ENCODE measurements around the gene LIPE. TPM values are rescaled to one million over a fixed set of nuclear protein-coding genes. Genes with fewer than 3 reads are reported as not detected.
A peak's percentile ranks its signal among the peaks of the same experiment; 100 is the strongest.

Gene LIPE
- total and polyA plus RNA-seq, 2 experiments from 2014 or later, result 5.8 to 10.9 TPM

- TF ChIP-seq CTCF (conservative IDR thresholded peaks at IDR 0.05; ENCODE audit: low read depth in 2 of 2) (no peak), POLR2AphosphoS5 (IDR thresholded peaks at IDR 0.05; ENCODE audit: low read depth) (no peak), ETS1 (IDR thresholded peaks at IDR 0.05) (no peak), STAT1 (IDR thresholded peaks at IDR 0.05; ENCODE audit: unreplicated experiment) (no peak)
These were observed 19.9 kb downstream of the LIPE start (continued) for GRCh38 chr19:42407085-42407815.

DNA sequence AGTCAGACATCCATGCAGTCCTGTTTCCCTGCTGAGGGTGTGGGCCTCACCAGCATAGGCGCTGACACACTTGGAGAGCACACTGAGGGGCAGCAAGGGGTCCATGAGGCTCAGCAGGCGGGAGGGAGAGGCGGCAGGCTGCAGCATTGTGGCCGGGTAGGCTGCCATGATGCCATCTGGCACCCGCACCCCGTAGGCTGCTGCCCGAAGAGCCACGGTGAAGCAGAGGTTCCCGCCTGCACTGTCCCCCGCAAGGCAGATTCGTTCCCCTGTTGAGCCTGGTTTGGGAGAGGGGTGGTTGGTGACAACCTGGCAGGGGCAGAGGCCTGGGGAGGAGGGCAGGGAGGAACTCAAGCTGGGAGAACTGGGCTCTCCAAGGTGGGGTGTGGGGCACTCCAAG is 21.1 kb downstream of the LIPE start:
- Histone ChIP-seq H3K4me1 (ENCODE audit: insufficient read depth) (peaks cover 5% of the 10 kb centered on the region; the same call in 1 of the 2 replicates), H3K27ac (ENCODE audit: low read depth) (no peak overlapping the region), H3F3A (replicated peaks; ENCODE audit: low read depth) (peaks cover 5% of the 10 kb centered on the region; the same call in 1 of the 2 replicates), H3K4me2 (no peak overlapping the region), H3K27me3 (ENCODE audit: insufficient read depth) (peaks cover 13% of the 10 kb centered on the region; the same call in 1 of the 2 replicates), H4K20me1 (replicated peaks; ENCODE audit: insufficient read depth) (no peaks in the 10 kb centered on the region; the same call in none of the 2 replicates), H2AFZ (no peak overlapping the region), H3K9me2 (ENCODE audit: insufficient read depth) (no peaks in the 10 kb centered on the region), H3K36me3 (ENCODE audit: insufficient read depth) (no peaks in the 10 kb centered on the region), H3K4me3 (no peak overlapping the region), H3K79me2 (replicated peaks; ENCODE audit: insufficient read depth) (no peaks in the 10 kb centered on the region)
- Mint-ChIP-seq H3K27me3 (ENCODE audit: insufficient read depth, low read depth, poor library complexity) (peaks cover 74% of the 10 kb centered on the region), H3K36me3 (ENCODE audit: low read depth) (peaks cover 44% of the 10 kb centered on the region), H3K9me3 (peaks cover 3% of the 10 kb centered on the region), H3K27ac (no peak overlapping the region), H3K4me3 (no peak overlapping the region), H3K4me1 (peaks cover 15% of the 10 kb centered on the region)
- ATAC-seq (no peak), DNase-seq (ENCODE audit: low spot score) (no peak)
- no peak for TF ChIP-seq CREB1 (CRISPR knock-in tag; IDR thresholded peaks at IDR 0.05; ENCODE audit: low read depth)
- TF ChIP-seq EZH2 (IDR thresholded peaks at IDR 0.05; ENCODE audit: low read depth, unreplicated experiment), result no peak
- TF ChIP-seq ETS1 (IDR thresholded peaks at IDR 0.05), result no peak
- TF ChIP-seq ZNF114 (CRISPR knock-in tag; IDR thresholded peaks at IDR 0.05), result no peak
- TF ChIP-seq EZH2phosphoT487 (IDR thresholded peaks at IDR 0.05; ENCODE audit: unreplicated experiment), result no peak

- no peak overlapping the region for H3K27ac Mint-ChIP-seq
- DNase-seq (ENCODE audit: low spot score) (no peak), ATAC-seq (no peak)
- Histone ChIP-seq H3K27me3 (ENCODE audit: insufficient read depth) (peaks cover 13% of the 10 kb centered on the region; the same call in 1 of the 2 replicates), H3F3A (replicated peaks; ENCODE audit: low read depth) (peaks cover 12% of the 10 kb centered on the region), H3K36me3 (ENCODE audit: insufficient read depth) (no peaks in the 10 kb centered on the region), H3K79me2 (replicated peaks; ENCODE audit: insufficient read depth) (no peaks in the 10 kb centered on the region), H3K4me2 (no peak overlapping the region), H3K4me3 (no peak overlapping the region), H2AFZ (no peak overlapping the region), H3K27ac (ENCODE audit: low read depth) (no peak overlapping the region), H3K9me2 (ENCODE audit: insufficient read depth) (no peaks in the 10 kb centered on the region), H4K20me1 (replicated peaks; ENCODE audit: insufficient read depth) (no peaks in the 10 kb centered on the region; the same call in 1 of the 2 replicates), H3K4me1 (ENCODE audit: insufficient read depth) (peaks cover 5% of the 10 kb centered on the region; the same call in 1 of the 2 replicates)
- peaks cover 65% of the 10 kb centered on the region for H3K27me3 Mint-ChIP-seq (ENCODE audit: insufficient read depth, low read depth, poor library complexity)
- H3K9me3 Mint-ChIP-seq, result peaks cover 3% of the 10 kb centered on the region
- peaks cover 46% of the 10 kb centered on the region for H3K36me3 Mint-ChIP-seq (ENCODE audit: low read depth)
- H3K4me1 Mint-ChIP-seq, result peaks cover 26% of the 10 kb centered on the region
- H3K4me3 Mint-ChIP-seq, result peak overlapping the region; percentile 21; the same call in 1 of the 3 replicates
- TF ChIP-seq EZH2phosphoT487 (IDR thresholded peaks at IDR 0.05; ENCODE audit: unreplicated experiment) (no peak), ZNF114 (CRISPR knock-in tag; IDR thresholded peaks at IDR 0.05) (no peak), CTCF (conservative IDR thresholded peaks at IDR 0.05; ENCODE audit: low read depth in 2 of 2) (no peak), ZNF331 (CRISPR knock-in tag; IDR thresholded peaks at IDR 0.05; ENCODE audit: low read depth) (no peak), REST (IDR thresholded peaks at IDR 0.05; ENCODE audit: unreplicated experiment) (no peak), STAT1 (IDR thresholded peaks at IDR 0.05; ENCODE audit: unreplicated experiment) (no peak), CREB1 (CRISPR knock-in tag; IDR thresholded peaks at IDR 0.05; ENCODE audit: low read depth) (no peak), JUNB (IDR thresholded peaks at IDR 0.05; ENCODE audit: unreplicated experiment) (no peak)
These were observed 23.6 kb downstream of the LIPE start for GRCh38 chr19:42403586-42403985.

Data from GM23338 (cell line).